Activated CD4-positive, alpha-beta memory T cell treated with anti-CD3 and anti-CD28 coated beads, Interleukin-2, amount 10 ng/mL, durations not matched to agents 7 days and 5 days (primary cell): ENCODE measurements around the gene SOBP. TPM values are rescaled to one million over a fixed set of nuclear protein-coding genes. Genes with fewer than 3 reads are reported as not detected.

Experiments used
- CTCF ChIA-PET: fragments of 350-600 bp; sonication (Branson Sonifier 250); formaldehyde crosslinking; loops from one replicate; lab custom pipeline; 2021; ENCODE audit warnings: antibody characterized with exemption, inconsistent platforms; lab: Charles Lee
- POLR2A ChIA-PET: fragments of 350-600 bp; sonication (Branson Sonifier 250); formaldehyde crosslinking; loops from one replicate; lab custom pipeline; 2021; ENCODE audit warnings: antibody characterized with exemption; lab: Charles Lee
- DNase-seq: peaks from one replicate; pipeline ENCODE4 v3.0.0-alpha.2; 2020
- H3K27ac Mint-ChIP-seq: one replicate; pipeline ENCODE4 v1.8.0; 2021; ENCODE audit warnings: mild to moderate bottlenecking, mixed read lengths
- H3K27me3 Mint-ChIP-seq: one replicate; pipeline ENCODE4 v1.8.0; 2021; ENCODE audit warnings: mixed read lengths
- H3K36me3 Mint-ChIP-seq: one replicate; pipeline ENCODE4 v1.8.0; 2021; ENCODE audit warnings: low read depth, mixed read lengths
- H3K4me1 Mint-ChIP-seq: one replicate; pipeline ENCODE4 v1.8.0; 2021; ENCODE audit warnings: mixed read lengths
- H3K4me3 Mint-ChIP-seq: one replicate; pipeline ENCODE4 v1.8.0; 2021; ENCODE audit warnings: mild to moderate bottlenecking, mixed read lengths
- H3K9me3 Mint-ChIP-seq: one replicate; pipeline ENCODE4 v1.8.0; 2021; ENCODE audit warnings: mixed read lengths
- total RNA-seq, 2 experiments: library from RNA; stranded (reverse); gene quantifications; one replicate each; pipeline ENCODE4 v1.2.3, GENCODE V29; 2021

The SOBP gene
- total RNA-seq, 2 experiments from 2014 or later: 0.33 to 0.38 TPM

GRCh38 chr6:107699697-107700325 is 209.9 kb downstream of the SOBP start:
- no peaks in the 10 kb centered on the region for H3K9me3 Mint-ChIP-seq
- DNase-seq: no peak
- ChIA-PET CTCF (no interaction called here), POLR2A (no interaction called here)
- peaks cover 5% of the 10 kb centered on the region for H3K4me1 Mint-ChIP-seq
- H3K27me3 Mint-ChIP-seq: peaks cover 9% of the 10 kb centered on the region
- no peak overlapping the region for H3K4me3 Mint-ChIP-seq
- no peak overlapping the region for H3K27ac Mint-ChIP-seq
- H3K36me3 Mint-ChIP-seq: no peaks in the 10 kb centered on the region

- Mint-ChIP-seq H3K4me3 (no peak overlapping the region), H3K27ac (no peak overlapping the region), H3K9me3 (no peaks in the 10 kb centered on the region), H3K4me1 (peaks cover 8% of the 10 kb centered on the region), H3K27me3 (no peaks in the 10 kb centered on the region), H3K36me3 (no peaks in the 10 kb centered on the region)
- ChIA-PET CTCF (interaction anchor here (0.5 to 2.9 kb wide), 16 partner anchors 9 to 1133 kb away, joined by 3 to 19 read pairs (median 4); no protein-coding TSS in a partner anchor), POLR2A (no interaction called here)
- DNase-seq: no peak
Observed at GRCh38 chr6:107703606-107704005, 213.7 kb downstream of the SOBP start.

GRCh38 chr6:107704347-107705013 is 214.6 kb downstream of the SOBP start:
- CTCF ChIA-PET: interaction anchor here (0.5 to 2.9 kb wide), 16 partner anchors 10 to 1132 kb away, joined by 3 to 19 read pairs (median 4); no protein-coding TSS in a partner anchor
- Mint-ChIP-seq H3K36me3 (no peaks in the 10 kb centered on the region), H3K4me1 (peaks cover 14% of the 10 kb centered on the region), H3K9me3 (no peaks in the 10 kb centered on the region), H3K4me3 (no peak overlapping the region), H3K27me3 (no peaks in the 10 kb centered on the region), H3K27ac (no peak overlapping the region)
- no peak for DNase-seq
- POLR2A ChIA-PET: no interaction called here

- Mint-ChIP-seq H3K9me3 (no peaks in the 10 kb centered on the region), H3K4me3 (no peak overlapping the region), H3K27ac (no peak overlapping the region), H3K4me1 (peaks cover 19% of the 10 kb centered on the region), H3K27me3 (no peaks in the 10 kb centered on the region), H3K36me3 (no peaks in the 10 kb centered on the region)
- no peak for DNase-seq
- CTCF ChIA-PET: interaction anchor here (0.8 to 1.9 kb wide), 2 partner anchors 35 to 142 kb away, joined by 3 to 4 read pairs; no protein-coding TSS in a partner anchor
- POLR2A ChIA-PET: no interaction called here
Observed at GRCh38 chr6:107706516-107707115, 216.7 kb downstream of the SOBP start.

- H3K9me3 Mint-ChIP-seq: no peaks in the 10 kb centered on the region
- ChIA-PET CTCF (no interaction called here), POLR2A (no interaction called here)
- no peak overlapping the region for H3K4me3 Mint-ChIP-seq
- DNase-seq: no peak
- no peaks in the 10 kb centered on the region for H3K36me3 Mint-ChIP-seq
- H3K27me3 Mint-ChIP-seq: no peaks in the 10 kb centered on the region
- H3K4me1 Mint-ChIP-seq: peaks cover 29% of the 10 kb centered on the region
- no peak overlapping the region for H3K27ac Mint-ChIP-seq
Observed at GRCh38 chr6:107707346-107708275, 217.7 kb downstream of the SOBP start.

- H3K27me3 Mint-ChIP-seq: no peaks in the 10 kb centered on the region
- DNase-seq: no peak
- no peaks in the 10 kb centered on the region for H3K36me3 Mint-ChIP-seq
- no peak overlapping the region for H3K27ac Mint-ChIP-seq
- H3K9me3 Mint-ChIP-seq: no peaks in the 10 kb centered on the region
- peaks cover 37% of the 10 kb centered on the region for H3K4me1 Mint-ChIP-seq
- ChIA-PET CTCF (no interaction called here), POLR2A (interaction anchor here (1.4 kb wide), 1 partner anchor 10 kb away, joined by 3 read pairs; no protein-coding TSS in a partner anchor)
- no peak overlapping the region for H3K4me3 Mint-ChIP-seq
Observed at GRCh38 chr6:107708435-107708834, 218.5 kb downstream of the SOBP start.

GRCh38 chr6:107709341-107709740 is 219.4 kb downstream of the SOBP start:
- POLR2A ChIA-PET: interaction anchor here (1.0 to 1.4 kb wide), 2 partner anchors 9 to 78 kb away, joined by 3 read pairs; no protein-coding TSS in a partner anchor
- no peaks in the 10 kb centered on the region for H3K9me3 Mint-ChIP-seq
- no peak for DNase-seq
- CTCF ChIA-PET: no interaction called here
- H3K27me3 Mint-ChIP-seq: no peaks in the 10 kb centered on the region
- H3K4me3 Mint-ChIP-seq: no peak overlapping the region
- no peak overlapping the region for H3K27ac Mint-ChIP-seq
- H3K4me1 Mint-ChIP-seq: peaks cover 45% of the 10 kb centered on the region
- no peaks in the 10 kb centered on the region for H3K36me3 Mint-ChIP-seq

Other genes starting within 250 kb of the SOBP start
- gene PDSS2, start 30.6 kb upstream of the SOBP start, total RNA-seq: 10 to 100 TPM; 11.5 to 11.8 TPM